ENCODE measurements around the gene PPP2R1B. TPM values are rescaled to one million over a fixed set of nuclear protein-coding genes. Genes with fewer than 3 reads are reported as not detected.

Gene PPP2R1B
- total RNA-seq, 1 experiment from 2014 or later: 105 TPM

DNA sequence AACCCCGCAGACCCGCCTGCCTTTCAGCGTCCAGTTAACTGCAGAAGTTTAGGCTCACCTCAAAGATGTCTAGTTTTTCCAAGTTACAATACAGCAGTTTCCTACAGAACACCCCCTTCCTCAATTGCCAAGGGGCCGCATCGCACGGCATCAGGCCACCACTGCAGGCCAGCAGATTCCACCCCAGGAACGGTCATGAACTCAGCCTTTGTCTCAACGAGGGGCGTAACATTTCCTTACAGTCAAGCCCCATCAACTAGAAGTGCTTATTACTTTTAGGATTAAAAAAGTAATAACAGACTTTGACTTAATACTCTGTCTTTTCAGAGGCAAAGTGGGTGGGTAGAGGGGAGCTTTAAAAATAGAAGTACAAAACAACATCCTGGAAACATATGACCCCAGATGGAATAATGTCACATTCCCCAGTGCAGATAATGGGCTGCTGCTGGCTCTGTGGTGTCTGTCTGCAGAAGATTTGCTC lies 36.3 kb downstream of the PPP2R1B start:
- no peak overlapping the region for H4K8ac ChIP-seq (replicated peaks; ENCODE audit: insufficient read length, low read depth, low read length)
- H3K23me2 ChIP-seq (ENCODE audit: insufficient read length, low read depth, low read length, poor library complexity, severe bottlenecking): no peaks in the 10 kb centered on the region
- H3K9me3 Mint-ChIP-seq: no peaks in the 10 kb centered on the region
- H3K27me3 Mint-ChIP-seq (ENCODE audit: low read depth): no peaks in the 10 kb centered on the region; the same call in 1 of the 2 replicates
- no peak overlapping the region for H2AK5ac ChIP-seq (ENCODE audit: insufficient read length, low read length)
- H3K4me1 ChIP-seq (ENCODE audit: insufficient read depth, low read length): no peaks in the 10 kb centered on the region
- peaks cover 2 to 10% (median 8%) of the 10 kb centered on the region in 3 experiments; a peak in 5 of 7 replicates for H3K36me3 Mint-ChIP-seq (ENCODE audit: insufficient read depth in 1 of 3, low read depth in 3 of 3)
- H3K27me3 ChIP-seq (ENCODE audit: insufficient read depth, low read length): no peaks in the 10 kb centered on the region
- H3K9me3 ChIP-seq (ENCODE audit: control insufficient read depth, low read depth, low read length): no peaks in the 10 kb centered on the region
- DNase-seq: no peak
- no peak overlapping the region for H3K56ac ChIP-seq (ENCODE audit: insufficient read length, low read depth, low read length)
- H4K91ac ChIP-seq (ENCODE audit: insufficient read length, low read depth, low read length): no peak overlapping the region
- H3K18ac ChIP-seq (ENCODE audit: insufficient read length, low read depth, low read length): no peak overlapping the region
- no peak overlapping the region for H3K27ac ChIP-seq (ENCODE audit: insufficient read length, low read depth, low read length)
- no peak overlapping the region for H2BK12ac ChIP-seq (ENCODE audit: insufficient read length, low read depth, low read length)
- no peak overlapping the region for H4K5ac ChIP-seq (ENCODE audit: insufficient read length, low read depth, low read length)
- H2BK15ac ChIP-seq (ENCODE audit: low read depth, low read length): no peak overlapping the region
- WGBS (ENCODE audit: extremely low coverage, insufficient read length, low lambda C conversion rate): no CpG with 5 or more reads among the region's 9 CpGs
- no peak overlapping the region for H3K4me3 Mint-ChIP-seq
- H2AFZ ChIP-seq (ENCODE audit: low read length): no peak overlapping the region
- no peak overlapping the region for H2BK120ac ChIP-seq (ENCODE audit: low read depth, low read length, poor library complexity, severe bottlenecking)
- no peaks in the 10 kb centered on the region for H3K79me2 ChIP-seq (ENCODE audit: insufficient read depth, low read length)
- no peak overlapping the region for H3T11ph ChIP-seq (ENCODE audit: low read length)
- H3K4ac ChIP-seq (ENCODE audit: low read depth, low read length): no peak overlapping the region
- peaks cover 5 to 27% of the 10 kb centered on the region in 2 experiments; a peak in 3 of 4 replicates for H3K4me1 Mint-ChIP-seq
- H2BK20ac ChIP-seq (ENCODE audit: low read depth, low read length, poor library complexity, severe bottlenecking): no peak overlapping the region
- TF ChIP-seq, protein P1, sequence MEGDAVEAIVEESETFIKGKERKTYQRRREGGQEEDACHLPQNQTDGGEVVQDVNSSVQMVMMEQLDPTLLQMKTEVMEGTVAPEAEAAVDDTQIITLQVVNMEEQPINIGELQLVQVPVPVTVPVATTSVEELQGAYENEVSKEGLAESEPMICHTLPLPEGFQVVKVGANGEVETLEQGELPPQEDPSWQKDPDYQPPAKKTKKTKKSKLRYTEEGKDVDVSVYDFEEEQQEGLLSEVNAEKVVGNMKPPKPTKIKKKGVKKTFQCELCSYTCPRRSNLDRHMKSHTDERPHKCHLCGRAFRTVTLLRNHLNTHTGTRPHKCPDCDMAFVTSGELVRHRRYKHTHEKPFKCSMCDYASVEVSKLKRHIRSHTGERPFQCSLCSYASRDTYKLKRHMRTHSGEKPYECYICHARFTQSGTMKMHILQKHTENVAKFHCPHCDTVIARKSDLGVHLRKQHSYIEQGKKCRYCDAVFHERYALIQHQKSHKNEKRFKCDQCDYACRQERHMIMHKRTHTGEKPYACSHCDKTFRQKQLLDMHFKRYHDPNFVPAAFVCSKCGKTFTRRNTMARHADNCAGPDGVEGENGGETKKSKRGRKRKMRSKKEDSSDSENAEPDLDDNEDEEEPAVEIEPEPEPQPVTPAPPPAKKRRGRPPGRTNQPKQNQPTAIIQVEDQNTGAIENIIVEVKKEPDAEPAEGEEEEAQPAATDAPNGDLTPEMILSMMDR (conservative IDR thresholded peaks at IDR 0.05): no peak
- H3K9ac ChIP-seq (ENCODE audit: extremely low read depth, insufficient read length, low read length): no peak overlapping the region
- no peak overlapping the region for H2BK5ac ChIP-seq (ENCODE audit: insufficient read length, low read length)
- H3K23ac ChIP-seq (ENCODE audit: insufficient read length, low read depth, low read length): no peak overlapping the region
- no peaks in the 10 kb centered on the region for H3K79me1 ChIP-seq (ENCODE audit: insufficient read depth, low read depth, low read length, poor library complexity, severe bottlenecking)
- no peaks in the 10 kb centered on the region for H4K20me1 ChIP-seq (ENCODE audit: control insufficient read depth, insufficient read depth, insufficient read length)
- H3K14ac ChIP-seq (ENCODE audit: insufficient read depth, low read length): no peak overlapping the region
- peak overlapping the region in 2 of 3 experiments; percentile 42 to 75; a peak in 3 of 7 replicates for H3K27ac Mint-ChIP-seq
- H3K4me2 ChIP-seq (ENCODE audit: insufficient read depth, insufficient read length, low read length): no peak overlapping the region
